Panc1 (cell line): ENCODE data around the gene UFSP2.
"Not testable (repeated sequence)": the region's sequence is repeated elsewhere in the genome, so short reads cannot be mapped to it uniquely, and the experiment has no call there.

Experiments used
- CTCF ChIP-seq: fragments of 450-650 bp; IDR thresholded peaks from 2 replicates; pipeline ENCODE4 v1.5.1; 2017; ENCODE audit warnings: mild to moderate bottlenecking
- POLR2AphosphoS5 ChIP-seq: IDR thresholded peaks from 2 replicates; pipeline ENCODE4 v1.6.1; 2012; ENCODE audit warnings: mild to moderate bottlenecking, low read depth, low read length, moderate library complexity
- REST ChIP-seq, 2 experiments: IDR thresholded peaks; 2 replicates each; pipeline ENCODE4 v1.6.1; 2011 to 2012; ENCODE audit warnings: low read depth in 2 of 2, control low read depth in 1 of 2, low read length in 1 of 2, mild to moderate bottlenecking in 1 of 2, moderate library complexity in 1 of 2; ENCODE audit not compliant: insufficient read depth in 1 of 2
- SIN3A ChIP-seq: IDR thresholded peaks from 2 replicates; pipeline ENCODE4 v1.6.1; 2012; ENCODE audit warnings: low read depth, mild to moderate bottlenecking, low read length, moderate library complexity, borderline replicate concordance; ENCODE audit not compliant: insufficient read depth
- TCF7L2 ChIP-seq: IDR thresholded peaks from 2 replicates; pipeline ENCODE4 v1.6.1; 2011; ENCODE audit warnings: mild to moderate bottlenecking, low read depth, low read length, inconsistent platforms

GRCh38 chr4:185362570-185362969, 63.2 kb downstream of the UFSP2 start:
- not testable (repeated sequence) for TF ChIP-seq CTCF; REST (IDR thresholded peaks at IDR 0.05; ENCODE audit: insufficient read depth in 1 of 2, low read depth in 2 of 2, low read length in 1 of 2); POLR2AphosphoS5; TCF7L2; SIN3A
